HG02852 (cell line): ENCODE measurements around the gene CLDN24.

Experiments used
- ATAC-seq: cut with Tn5 transposase; IDR thresholded peaks from one replicate; pipeline ENCODE4 v1.9.1; 2021; ENCODE audit warnings: mild to moderate bottlenecking, moderate library complexity; ENCODE audit not compliant: unreplicated experiment

CLDN24 gene

GRCh38 chr4:183323295-183323694 is 1.1 kb upstream of the CLDN24 start:
- no peak for ATAC-seq

GRCh38 chr4:183321516-183321915 is 710 bp downstream of the CLDN24 start:
- ATAC-seq = no peak

- no peak for ATAC-seq
These were observed 1.1 kb downstream of the CLDN24 start for GRCh38 chr4:183321079-183321478.

- ATAC-seq = no peak
These were observed 1.8 kb downstream of the CLDN24 start, which contains the start of gene CLDN22 for GRCh38 chr4:183320211-183321059. Gene CLDN22 (minus strand): TSS chr4:183320276. CDS start chr4:183320218, 58 bp downstream.

- no peak for ATAC-seq
These were observed 3.6 kb downstream of the CLDN24 start for GRCh38 chr4:183318656-183319055.

- no peak for ATAC-seq
These were observed 7.4 kb downstream of the CLDN24 start for GRCh38 chr4:183314806-183315205.

GRCh38 chr4:183314336-183314735 is 7.9 kb downstream of the CLDN24 start:
- ATAC-seq = no peak

GRCh38 chr4:183312841-183313240 is 9.4 kb downstream of the CLDN24 start:
- ATAC-seq = no peak

GRCh38 chr4:183306811-183307210 is 15.4 kb downstream of the CLDN24 start:
- no peak for ATAC-seq

GRCh38 chr4:183304538-183304937 is 17.7 kb downstream of the CLDN24 start:
- ATAC-seq = peak; percentile 26

GRCh38 chr4:183304067-183304466 is 18.2 kb downstream of the CLDN24 start:
- ATAC-seq = peak; percentile 78

- ATAC-seq = no peak
These were observed 18.9 kb downstream of the CLDN24 start for GRCh38 chr4:183303301-183303700.

- no peak for ATAC-seq
These were observed 21.6 kb downstream of the CLDN24 start for GRCh38 chr4:183300655-183301054.

GRCh38 chr4:183300070-183300469 is 22.2 kb downstream of the CLDN24 start:
- no peak for ATAC-seq

GRCh38 chr4:183299464-183299863 is 22.8 kb downstream of the CLDN24 start:
- ATAC-seq = no peak

- peak; percentile 68 for ATAC-seq
These were observed 24.6 kb downstream of the CLDN24 start for GRCh38 chr4:183297675-183298074.

GRCh38 chr4:183295711-183296110 is 26.5 kb downstream of the CLDN24 start:
- no peak for ATAC-seq

GRCh38 chr4:183291070-183291469 is 31.2 kb downstream of the CLDN24 start:
- no peak for ATAC-seq

GRCh38 chr4:183289688-183290087 is 32.5 kb downstream of the CLDN24 start:
- no peak for ATAC-seq

GRCh38 chr4:183288955-183289354 is 33.3 kb downstream of the CLDN24 start:
- no peak for ATAC-seq

GRCh38 chr4:183287677-183288076 is 34.5 kb downstream of the CLDN24 start:
- ATAC-seq = peak; percentile 48

GRCh38 chr4:183287309-183287659 is 34.9 kb downstream of the CLDN24 start:
- peak; percentile 49 for ATAC-seq
